Measurements from ENCODE around the gene RALB. TPM values are rescaled to one million over a fixed set of nuclear protein-coding genes. Genes with fewer than 3 reads are reported as not detected.

The RALB gene
- total and polyA plus RNA-seq, 2 of the 4 experiments (the other 2 are of a cell fraction) = 53.6 to 54.7 TPM

GRCh38 chr2:120275617-120276400, 23.2 kb downstream of the RALB start (continued):
- no peak for TF ChIP-seq FOS (IDR thresholded peaks at IDR 0.05; ENCODE audit: low read depth, low read length)

- Histone ChIP-seq H3K9me1 (ENCODE audit: insufficient read depth, low read length) (peaks cover 12% of the 10 kb centered on the region), H3K23ac (ENCODE audit: low read depth, low read length) (no peak overlapping the region), H4K8ac (ENCODE audit: low read depth in 2 of 2, low read length in 2 of 2) (no peak overlapping the region), H3K4ac (ENCODE audit: low read depth, low read length) (no peak overlapping the region; the same call in 1 of the 2 replicates), H3K4me1 (ENCODE audit: control insufficient read depth, insufficient read depth, low read length) (0 out of 2 replicates have a peak, but pooled peaks cover 2% of the 10 kb centered on the region), H3K56ac (ENCODE audit: extremely low read depth, insufficient read depth, low read length) (no peak overlapping the region), H2BK120ac (ENCODE audit: low read depth, low read length) (no peak overlapping the region), H3K14ac (replicated peaks; ENCODE audit: low read depth, low read length) (peak overlapping the region; percentile 55; the same call in 1 of the 2 replicates), H3K79me1 (ENCODE audit: low read depth in 1 of 2, low read length in 2 of 2) (peaks cover 36 to 76% of the 10 kb centered on the region in 2 experiments), H2BK20ac (ENCODE audit: low read depth, low read length) (no peak overlapping the region), H3K4me3 (ENCODE audit: insufficient read depth, low read depth, low read length) (no peak overlapping the region), H4K91ac (ENCODE audit: insufficient read depth, low read depth, low read length) (no peak overlapping the region), H3K4me2 (ENCODE audit: low read depth, low read length) (no peak overlapping the region), H3K9me3 (ENCODE audit: control insufficient read depth, insufficient read depth, low read length) (no peaks in the 10 kb centered on the region), H2AFZ (replicated peaks; ENCODE audit: low read length, poor library complexity) (peak overlapping the region; percentile 45), H4K20me1 (ENCODE audit: insufficient read depth, low read length) (peaks cover 41% of the 10 kb centered on the region), H2BK15ac (ENCODE audit: low read depth, low read length) (no peak overlapping the region), H2AK9ac (replicated peaks; ENCODE audit: low read depth, low read length, poor library complexity) (no peak overlapping the region), H3K18ac (ENCODE audit: low read depth, low read length) (no peak overlapping the region), H2AK5ac (ENCODE audit: low read depth, low read length) (no peak overlapping the region), H4K5ac (ENCODE audit: low read depth, low read length) (no peak overlapping the region), H3K27ac (ENCODE audit: insufficient read depth, low read length) (no peak overlapping the region), H3K36me3 (ENCODE audit: control insufficient read depth, insufficient read depth, low read length) (peaks cover 15% of the 10 kb centered on the region), H2BK5ac (ENCODE audit: low read depth, low read length, poor library complexity, severe bottlenecking) (peak overlapping the region; percentile 30), H3K9ac (ENCODE audit: low read depth, low read length) (no peak overlapping the region), H3K27me3 (ENCODE audit: control insufficient read depth, insufficient read depth, low read length) (no peaks in the 10 kb centered on the region)
- BruUV-seq (replicated peaks) = no TSS peak
- WGBS, 2 experiments (ENCODE audit: extremely low coverage in 2 of 2, insufficient read length in 1 of 2) = 94 to 100% methylated on average over 11 to 17 of the region's 19 CpGs
- ATAC-seq (ENCODE audit: low read depth) (no peak), DNase-seq (no peak)
- dilution Hi-C loops (cut with HindIII; ENCODE audit: low sequenced_read_pairs, unreplicated experiment) (no loop called here), intact Hi-C loops (cut with micrococcal nuclease) (no loop called here), in situ Hi-C loops (cut with MboI; ENCODE audit: low sequenced_read_pairs) (no loop called here)
- ChIA-PET POLR2A (ENCODE audit: unreplicated experiment) (no interaction called here), CTCF (interaction anchor here (0.6 kb wide), 1 partner anchor 1402 kb away, joined by 3 read pairs; no protein-coding TSS in a partner anchor)
- no peak for TF ChIP-seq RFX5 (IDR thresholded peaks at IDR 0.05; ENCODE audit: low read depth, low read length)
- no peak for TF ChIP-seq POLR2A (IDR thresholded peaks at IDR 0.05; ENCODE audit: low read depth, low read length)
- no peak for TF ChIP-seq ELK1 (IDR thresholded peaks at IDR 0.05; ENCODE audit: borderline replicate concordance, low read depth, low read length)
Observed at GRCh38 chr2:120277505-120278205, 25.0 kb downstream of the RALB start.
